ENCODE data around the gene LAMA4.

GRCh38 chr6:112065426-112065986, 188.9 kb downstream of the LAMA4 start:
- TF ChIP-seq POLR2A (IDR thresholded peaks at IDR 0.05) = no peak
- TF ChIP-seq, protein P1, sequence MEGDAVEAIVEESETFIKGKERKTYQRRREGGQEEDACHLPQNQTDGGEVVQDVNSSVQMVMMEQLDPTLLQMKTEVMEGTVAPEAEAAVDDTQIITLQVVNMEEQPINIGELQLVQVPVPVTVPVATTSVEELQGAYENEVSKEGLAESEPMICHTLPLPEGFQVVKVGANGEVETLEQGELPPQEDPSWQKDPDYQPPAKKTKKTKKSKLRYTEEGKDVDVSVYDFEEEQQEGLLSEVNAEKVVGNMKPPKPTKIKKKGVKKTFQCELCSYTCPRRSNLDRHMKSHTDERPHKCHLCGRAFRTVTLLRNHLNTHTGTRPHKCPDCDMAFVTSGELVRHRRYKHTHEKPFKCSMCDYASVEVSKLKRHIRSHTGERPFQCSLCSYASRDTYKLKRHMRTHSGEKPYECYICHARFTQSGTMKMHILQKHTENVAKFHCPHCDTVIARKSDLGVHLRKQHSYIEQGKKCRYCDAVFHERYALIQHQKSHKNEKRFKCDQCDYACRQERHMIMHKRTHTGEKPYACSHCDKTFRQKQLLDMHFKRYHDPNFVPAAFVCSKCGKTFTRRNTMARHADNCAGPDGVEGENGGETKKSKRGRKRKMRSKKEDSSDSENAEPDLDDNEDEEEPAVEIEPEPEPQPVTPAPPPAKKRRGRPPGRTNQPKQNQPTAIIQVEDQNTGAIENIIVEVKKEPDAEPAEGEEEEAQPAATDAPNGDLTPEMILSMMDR (IDR thresholded peaks at IDR 0.05) = no peak

All from uterus (tissue), 2 donors.